HL-60 (cell line): ENCODE data around the gene HOXD1.

Experiments used
- CTCF ChIP-seq: IDR thresholded peaks from one replicate; pipeline ENCODE4 v1.5.1; 2011; ENCODE audit warnings: low read length, control low read depth, inconsistent platforms; ENCODE audit not compliant: insufficient read depth
- GABPA ChIP-seq: IDR thresholded peaks from 2 replicates; pipeline ENCODE4 v1.6.1; 2012; ENCODE audit warnings: low read depth
- POLR2AphosphoS5 ChIP-seq: IDR thresholded peaks from 2 replicates; pipeline ENCODE4 v1.6.1; 2012; ENCODE audit warnings: low read depth

GRCh38 chr2:176165370-176166050, 23.0 kb upstream of the HOXD1 start:
- no peak for TF ChIP-seq CTCF
- no peak for TF ChIP-seq POLR2AphosphoS5
- TF ChIP-seq GABPA, result no peak
